Hippocampal formation (tissue), 2 donors: ENCODE data around the gene PPT1.

Source experiments
- DNase-seq, 2 donors: peaks; one replicate each; lab custom pipeline; 2025; lab: John Stamatoyannopoulos, UW

Gene PPT1

GRCh38 chr1:40030528-40031135 is 66.4 kb downstream of the PPT1 start:
- no peak for DNase-seq

GRCh38 chr1:40029608-40030007 is 67.4 kb downstream of the PPT1 start:
- no peak for DNase-seq

GRCh38 chr1:40027647-40028046 is 69.4 kb downstream of the PPT1 start:
- no peak for DNase-seq

- no peak for DNase-seq
Measured at GRCh38 chr1:40024671-40025070, 72.4 kb downstream of the PPT1 start.

- DNase-seq = no peak
Measured at GRCh38 chr1:40023379-40023944, 73.6 kb downstream of the PPT1 start.
